Adrenal gland (tissue), 12 donors: Measurements from ENCODE around the gene DIO1. TPM values are rescaled to one million over a fixed set of nuclear protein-coding genes. Genes with fewer than 3 reads are reported as not detected.

ENCODE experiments used
- DNase-seq, 7 donors: peaks; one replicate each; pipeline ENCODE4 v3.0.0-alpha.2; 2019 to 2020
- H3K27ac ChIP-seq, 5 donors: fragments of 200-600 bp; sonication (generic) in 4 of 5; 1 replicate in 3 of 5; 2 replicates in 2 of 5; pipeline versions ENCODE4 v1.5.1 to v1.8.0; 2016 to 2020; ENCODE audit warnings: mild to moderate bottlenecking in 1 of 5
- H3K27me3 ChIP-seq: fragments of 200-600 bp; 2 replicates; pipeline ENCODE4 v1.8.0; 2021
- H3K36me3 ChIP-seq, 2 donors: fragments of 200-600 bp; replicated peaks in 1 of 2; 1 replicate in 1 of 2; 2 replicates in 1 of 2; pipeline versions ENCODE4 v1.5.1 to v1.8.0; 2018 to 2022
- H3K4me1 ChIP-seq, 2 donors: fragments of 200-600 bp; replicated peaks in 1 of 2; 1 replicate in 1 of 2; 2 replicates in 1 of 2; pipeline versions ENCODE4 v1.5.1 to v1.8.0; 2018 to 2021
- H3K4me3 ChIP-seq, 4 donors: fragments of 200-600 bp; sonication (generic) in 3 of 4; one replicate each; pipeline ENCODE4 v1.5.1; 2016 to 2018
- H3K9me3 ChIP-seq, 3 donors: fragments of 200-600 bp; sonication (generic) in 1 of 3; replicated peaks in 1 of 3; 1 replicate in 2 of 3; 2 replicates in 1 of 3; pipeline versions ENCODE4 v1.5.1 to v1.8.0; 2016 to 2021
- POLR2A ChIP-seq, 2 donors: fragments of 450-650 bp; IDR thresholded peaks; one replicate each; pipeline ENCODE4 v1.6.1; 2017; ENCODE audit warnings: antibody characterized with exemption in 2 of 2, mild to moderate bottlenecking in 2 of 2, moderate library complexity in 1 of 2
- WGBS, 4 donors: extraction: QIAGEN DNeasy Blood & Tissue Kit in 2 of 4; methylation state at CpG; one replicate each; pipeline versions ENCODE4 v1.1.5 to v1.1.7; 2013 to 2017; 5-methylcytosine and 5-hydroxymethylcytosine counted together
- intact Hi-C, 2 donors: fragments of 100-400 bp; cut with DNase I; formaldehyde crosslinking; loops; one replicate each; pipeline versions ENCODE4 v1.14.1 to v1.15.0; 2022 to 2023
- polyA plus RNA-seq, 3 donors: library from polyadenylated mRNA; stranded (reverse); fragments of 200-250 nt in 2 of 3; fragments of 350-450 nt in 1 of 3; fragmentation: Illumina TruSeq in 1 of 3; extraction: RNeasy Lipid Tissue Mini Kit (QIAGEN cat#74804) in 1 of 3; gene quantifications; one replicate each; pipeline ENCODE4 v1.2.3, GENCODE V29; 2013 to 2014
- total RNA-seq, 9 donors: library from RNA; depleted of rRNA in 4 of 9; stranded (reverse); fragments of >200 nt in 4 of 9; fragments of 120-200 nt in 1 of 9; fragmentation: NEBNext Ultra II Directional in 1 of 9; extraction: Animal tissue kit (Norgen Biotek cat#: 25700) in 1 of 9; gene quantifications; one replicate each; pipeline versions ENCODE4 v1.1.0 to v1.2.4, GENCODE V29; 2013 to 2023
- TF ChIP-seq, protein P1 (sequence below), 6 experiments: fragments of 450-650 bp in 4 of 6; fragments of 200-600 bp in 2 of 6; sonication (generic) in 1 of 6; IDR thresholded peaks; 1 replicate in 5 of 6; 2 replicates in 1 of 6; pipeline versions ENCODE4 v1.5.1 to v1.8.0; 2016 to 2021; ENCODE audit warnings: antibody characterized with exemption in 6 of 6, mild to moderate bottlenecking in 2 of 6, moderate library complexity in 1 of 6
- donor health status: healthy with polysubstance abuse.
- donor health status: Bipolar disorder and iron deficiency.
- donor health status: DM: yes; HTN: yes; CAD: no.
- donor health status: DM: no; HTN: no; CAD: no.
- donor health status: DM: no; HTN: no; CAD: no.
- donor health status: DM: yes; HTN: yes; CAD: no.

DIO1 gene
- total and polyA plus RNA-seq, 12 donors: 0.03 to 1.5 (median 0.11) TPM; not detected in 7

DNA sequence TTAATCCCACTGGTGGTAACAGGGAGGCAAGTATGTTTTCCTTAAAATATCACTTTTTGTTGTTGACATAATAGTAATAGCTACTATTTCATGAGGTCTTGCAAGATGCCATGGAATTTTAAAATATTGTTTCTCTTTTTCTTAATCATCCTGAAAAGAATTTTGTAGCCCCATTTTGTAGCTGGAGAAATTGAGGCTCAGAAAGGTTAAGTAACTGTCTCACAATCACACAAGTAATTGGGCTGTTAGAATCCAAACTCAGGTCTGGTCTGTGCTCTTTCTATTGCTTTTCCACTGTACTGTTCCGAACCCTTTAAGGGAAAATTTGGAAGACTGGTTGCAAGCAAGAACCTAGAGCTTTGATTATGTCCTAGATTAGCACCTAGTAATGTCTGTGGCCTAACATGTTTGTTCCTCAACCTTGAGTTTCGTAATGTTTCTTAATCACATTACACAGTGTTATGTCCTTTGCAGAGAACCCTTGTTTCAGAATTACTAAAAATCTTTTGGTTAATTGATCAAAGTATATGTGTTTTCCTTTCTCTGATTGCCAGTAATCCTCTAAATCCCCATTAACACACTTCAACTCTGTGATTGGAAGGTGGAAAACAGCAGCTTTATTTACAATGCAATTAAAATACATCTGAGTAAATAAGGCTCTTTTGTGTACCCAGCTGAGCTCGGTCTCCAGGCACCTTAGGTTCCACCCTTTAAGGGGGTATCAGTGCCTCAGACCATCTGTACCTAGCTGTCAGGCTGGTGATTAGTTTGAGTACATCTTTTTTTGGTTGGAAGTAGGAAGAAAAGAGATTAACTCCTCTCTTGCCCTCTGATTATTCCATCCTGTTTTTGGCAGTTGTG, 62.6 kb downstream of the DIO1 start:
- Histone ChIP-seq H3K9me3 (no peaks in the 10 kb centered on the region), H3K27me3 (no peaks in the 10 kb centered on the region), H3K36me3 (peaks cover 0 to 44% of the 10 kb centered on the region in 2 donors), H3K4me3 (no peak overlapping the region), H3K4me1 (peaks cover 21 to 57% of the 10 kb centered on the region in 2 donors), H3K27ac (peak overlapping the region in 4 of 5 donors; percentile 50 to 78 (median 62))
- TF ChIP-seq, protein P1, sequence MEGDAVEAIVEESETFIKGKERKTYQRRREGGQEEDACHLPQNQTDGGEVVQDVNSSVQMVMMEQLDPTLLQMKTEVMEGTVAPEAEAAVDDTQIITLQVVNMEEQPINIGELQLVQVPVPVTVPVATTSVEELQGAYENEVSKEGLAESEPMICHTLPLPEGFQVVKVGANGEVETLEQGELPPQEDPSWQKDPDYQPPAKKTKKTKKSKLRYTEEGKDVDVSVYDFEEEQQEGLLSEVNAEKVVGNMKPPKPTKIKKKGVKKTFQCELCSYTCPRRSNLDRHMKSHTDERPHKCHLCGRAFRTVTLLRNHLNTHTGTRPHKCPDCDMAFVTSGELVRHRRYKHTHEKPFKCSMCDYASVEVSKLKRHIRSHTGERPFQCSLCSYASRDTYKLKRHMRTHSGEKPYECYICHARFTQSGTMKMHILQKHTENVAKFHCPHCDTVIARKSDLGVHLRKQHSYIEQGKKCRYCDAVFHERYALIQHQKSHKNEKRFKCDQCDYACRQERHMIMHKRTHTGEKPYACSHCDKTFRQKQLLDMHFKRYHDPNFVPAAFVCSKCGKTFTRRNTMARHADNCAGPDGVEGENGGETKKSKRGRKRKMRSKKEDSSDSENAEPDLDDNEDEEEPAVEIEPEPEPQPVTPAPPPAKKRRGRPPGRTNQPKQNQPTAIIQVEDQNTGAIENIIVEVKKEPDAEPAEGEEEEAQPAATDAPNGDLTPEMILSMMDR (IDR thresholded peaks at IDR 0.05): no peak
- TF ChIP-seq POLR2A (IDR thresholded peaks at IDR 0.05): peak in 1 of 2 donors; percentile 10
- intact Hi-C loops: loop anchor here in 1 of 2 donors (5.0 kb wide), 1 partner anchor 79 kb away; no protein-coding TSS in a partner anchor
- WGBS, 4 donors: 49 to 66% (median 58%) methylated on average over 3 of the region's 3 CpGs
- DNase-seq: no peak

DNA sequence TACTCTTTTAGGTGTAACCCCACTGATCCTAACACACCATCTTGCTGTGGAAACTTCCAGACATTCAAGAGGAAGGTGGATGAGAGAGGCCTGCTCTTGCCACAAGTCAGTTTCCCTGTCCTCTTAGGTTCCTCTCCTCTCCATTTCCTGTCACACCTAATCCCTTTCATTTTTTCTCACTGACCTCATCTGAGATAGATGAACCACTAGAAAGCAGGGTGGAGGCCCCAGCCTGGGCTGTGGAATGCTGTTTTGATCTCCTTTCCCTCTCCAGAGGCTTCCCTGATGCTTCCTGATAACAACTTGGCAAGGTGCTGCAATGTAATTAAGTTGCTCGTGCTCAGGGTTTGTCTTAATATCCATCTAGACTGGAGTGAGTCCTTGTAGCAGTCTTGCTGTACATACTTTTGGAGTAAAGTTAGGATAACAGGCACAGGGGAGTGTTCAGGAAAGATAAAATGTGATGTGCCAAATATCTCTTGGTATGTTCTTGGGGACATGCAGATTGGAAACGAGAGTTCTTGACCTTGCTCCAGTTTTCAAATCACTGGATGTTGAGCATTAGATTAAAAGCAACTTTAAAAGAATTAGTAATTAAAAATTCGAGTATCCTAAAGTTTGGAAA, 63.3 kb downstream of the DIO1 start:
- DNase-seq: peak in 1 of 7 donors; percentile 22
- H3K27me3 ChIP-seq: no peaks in the 10 kb centered on the region
- no peaks in the 10 kb centered on the region for H3K9me3 ChIP-seq
- H3K36me3 ChIP-seq: peaks cover 0 to 45% of the 10 kb centered on the region in 2 donors
- peaks cover 21 to 54% of the 10 kb centered on the region in 2 donors for H3K4me1 ChIP-seq
- no peak overlapping the region for H3K4me3 ChIP-seq
- TF ChIP-seq, protein P1 (IDR thresholded peaks at IDR 0.05): no peak
- no peak for TF ChIP-seq POLR2A (IDR thresholded peaks at IDR 0.05)
- 27 to 44% (median 35%) methylated on average over 3 of the region's 3 CpGs for whole genome bisulfite sequencing, 4 donors
- peak overlapping the region; percentile 50 to 78 (median 59) for H3K27ac ChIP-seq
- intact Hi-C loops: loop anchor here in 1 of 2 donors (5.0 kb wide), 1 partner anchor 80 kb away; no protein-coding TSS in a partner anchor

DNA sequence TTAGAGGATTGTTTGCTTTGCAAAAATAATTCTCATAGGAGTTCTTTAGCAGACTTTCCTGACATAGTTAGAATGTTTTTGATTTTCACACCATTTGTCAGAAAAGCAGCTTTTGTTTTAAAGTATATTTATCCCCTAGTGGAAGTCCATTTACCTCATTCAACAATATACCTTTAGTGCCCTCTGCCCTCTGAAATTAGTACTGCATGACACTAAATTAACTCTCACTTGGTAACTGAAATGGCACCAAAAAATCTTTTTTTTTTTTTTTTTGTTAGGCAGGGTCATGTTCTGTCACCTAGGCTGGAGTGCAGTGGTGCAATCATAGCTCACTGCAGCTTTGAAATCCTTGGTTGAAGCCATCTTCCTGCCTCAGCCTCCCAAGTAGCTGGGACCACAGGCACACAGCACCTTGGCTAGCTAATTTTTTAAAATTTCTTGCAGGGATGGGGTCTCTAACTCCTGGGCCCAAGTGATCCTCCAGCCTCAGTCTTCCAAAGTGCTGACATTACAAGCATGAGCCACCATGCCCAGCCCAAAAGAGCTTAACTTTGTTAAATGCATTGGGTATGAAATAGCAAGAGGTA, 65.8 kb downstream of the DIO1 start:
- Histone ChIP-seq H3K27ac (no peak overlapping the region), H3K4me3 (no peak overlapping the region), H3K9me3 (no peaks in the 10 kb centered on the region), H3K4me1 (peaks cover 19 to 45% of the 10 kb centered on the region in 2 donors), H3K36me3 (peaks cover 0 to 43% of the 10 kb centered on the region in 2 donors), H3K27me3 (no peaks in the 10 kb centered on the region)
- intact Hi-C loops: loop anchor here (5.0 kb wide), 1 partner anchor 82 kb away; no protein-coding TSS in a partner anchor
- DNase-seq: no peak
- no peak for TF ChIP-seq POLR2A (IDR thresholded peaks at IDR 0.05)
- TF ChIP-seq, protein P1 (IDR thresholded peaks at IDR 0.05): peak; percentile 38 to 85 (median 64)

Other genes starting within 250 kb of the DIO1 start
- under 1 TPM in 4 of 9 donors, not detected in 5; 0.10 to 0.35 (median 0.14) TPM for gene GLIS1, start 155.0 kb upstream of the DIO1 start, total RNA-seq
- under 1 TPM in 2 of 3 donors, not detected in 1; 0.08 to 0.37 TPM for gene GLIS1, start 155.0 kb upstream of the DIO1 start, polyA plus RNA-seq
- gene NDC1, start 55.9 kb upstream of the DIO1 start, total RNA-seq: 10 to 100 TPM in 7 of 9 donors, 1 to 10 TPM in 2; 8.2 to 21.9 (median 10.5) TPM
- 10 to 100 TPM in 1 of 3 donors, 1 to 10 TPM in 2; 2.9 to 12.7 (median 3.0) TPM for gene NDC1, start 55.9 kb upstream of the DIO1 start, polyA plus RNA-seq
- gene YIPF1, start 4.4 kb upstream of the DIO1 start, total RNA-seq: 10 to 100 TPM; 24.8 to 59.5 (median 40.0) TPM
- 10 to 100 TPM; 22.2 to 55.2 (median 23.1) TPM for gene YIPF1, start 4.4 kb upstream of the DIO1 start, polyA plus RNA-seq
- gene IFT25, start 51.5 kb downstream of the DIO1 start, total RNA-seq: 10 to 100 TPM in 8 of 9 donors, 1 to 10 TPM in 1; 7.2 to 53.1 (median 26.6) TPM
- gene IFT25, start 51.5 kb downstream of the DIO1 start, polyA plus RNA-seq: 10 to 100 TPM; 25.5 to 39.1 (median 37.8) TPM
- gene LRRC42, start 52.2 kb downstream of the DIO1 start, total RNA-seq: 10 to 100 TPM; 20.4 to 43.4 (median 32.9) TPM
- gene LRRC42, start 52.2 kb downstream of the DIO1 start, polyA plus RNA-seq: 10 to 100 TPM; 15.2 to 36.6 (median 18.6) TPM
- 1 to 10 TPM in 5 of 9 donors, under 1 TPM in 3, not detected in 1; 0.39 to 8.8 (median 2.2) TPM for gene LDLRAD1, start 124.0 kb downstream of the DIO1 start, total RNA-seq
- gene LDLRAD1, start 124.0 kb downstream of the DIO1 start, polyA plus RNA-seq: 1 to 10 TPM in 1 of 3 donors, under 1 TPM in 2; 0.32 to 1.3 (median 0.54) TPM
- gene TMEM59, start 159.0 kb downstream of the DIO1 start, total RNA-seq: 100 to 1,000 TPM; 351 to 736 (median 589) TPM
- gene TMEM59, start 159.0 kb downstream of the DIO1 start, polyA plus RNA-seq: 100 to 1,000 TPM in 2 of 3 donors, 10 to 100 TPM in 1; 96.8 to 489 (median 131) TPM
- gene TCEANC2, start 159.4 kb downstream of the DIO1 start, total RNA-seq: 10 to 100 TPM in 1 of 9 donors, 1 to 10 TPM in 8; 2.3 to 12.5 (median 6.4) TPM
- gene TCEANC2, start 159.4 kb downstream of the DIO1 start, polyA plus RNA-seq: 1 to 10 TPM; 1.3 to 6.0 (median 2.8) TPM